Transverse colon (tissue), 4 donors: ENCODE measurements around the gene MADCAM1.

ENCODE experiments used
- POLR2AphosphoS5 ChIP-seq, 3 donors: sonication (generic); formaldehyde crosslinking; IDR thresholded peaks; one replicate each; pipeline ENCODE4 v1.6.1; 2016; ENCODE audit warnings: antibody characterized with exemption in 3 of 3
- TF ChIP-seq, protein P1 (sequence below), 5 experiments: fragments of 200-600 bp in 3 of 5; fragments of 450-650 bp in 2 of 5; sonication (generic) in 3 of 5; IDR thresholded peaks; 1 replicate in 2 of 5; 2 replicates in 3 of 5; pipeline ENCODE4 v1.5.1; 2016 to 2017; ENCODE audit warnings: antibody characterized with exemption in 5 of 5, inconsistent platforms in 3 of 5, mild to moderate bottlenecking in 2 of 5, moderate library complexity in 1 of 5

- TF ChIP-seq, protein P1, sequence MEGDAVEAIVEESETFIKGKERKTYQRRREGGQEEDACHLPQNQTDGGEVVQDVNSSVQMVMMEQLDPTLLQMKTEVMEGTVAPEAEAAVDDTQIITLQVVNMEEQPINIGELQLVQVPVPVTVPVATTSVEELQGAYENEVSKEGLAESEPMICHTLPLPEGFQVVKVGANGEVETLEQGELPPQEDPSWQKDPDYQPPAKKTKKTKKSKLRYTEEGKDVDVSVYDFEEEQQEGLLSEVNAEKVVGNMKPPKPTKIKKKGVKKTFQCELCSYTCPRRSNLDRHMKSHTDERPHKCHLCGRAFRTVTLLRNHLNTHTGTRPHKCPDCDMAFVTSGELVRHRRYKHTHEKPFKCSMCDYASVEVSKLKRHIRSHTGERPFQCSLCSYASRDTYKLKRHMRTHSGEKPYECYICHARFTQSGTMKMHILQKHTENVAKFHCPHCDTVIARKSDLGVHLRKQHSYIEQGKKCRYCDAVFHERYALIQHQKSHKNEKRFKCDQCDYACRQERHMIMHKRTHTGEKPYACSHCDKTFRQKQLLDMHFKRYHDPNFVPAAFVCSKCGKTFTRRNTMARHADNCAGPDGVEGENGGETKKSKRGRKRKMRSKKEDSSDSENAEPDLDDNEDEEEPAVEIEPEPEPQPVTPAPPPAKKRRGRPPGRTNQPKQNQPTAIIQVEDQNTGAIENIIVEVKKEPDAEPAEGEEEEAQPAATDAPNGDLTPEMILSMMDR (IDR thresholded peaks at IDR 0.05) = no peak
- TF ChIP-seq POLR2AphosphoS5 (IDR thresholded peaks at IDR 0.05) = no peak
These were observed 8.3 kb downstream of the MADCAM1 start for GRCh38 chr19:504616-505015.
